ENCODE data around the gene DOK3. TPM values are rescaled to one million over a fixed set of nuclear protein-coding genes. Genes with fewer than 3 reads are reported as not detected.

Gene DOK3
- total RNA-seq, 1 experiment from 2014 or later, result 8.0 TPM

- H3K9me2 ChIP-seq (ENCODE audit: insufficient read depth), result no peaks in the 10 kb centered on the region
- H3K36me3 ChIP-seq (ENCODE audit: control insufficient read depth in 1 of 2, insufficient read depth in 2 of 2, low read length in 2 of 2), result peaks cover 12 to 31% of the 10 kb centered on the region in 2 experiments; a peak in 3 of 4 replicates
- H3K79me2 ChIP-seq (ENCODE audit: insufficient read depth, low read length), result no peaks in the 10 kb centered on the region
- H3K9ac ChIP-seq (ENCODE audit: low read length), result no peak overlapping the region
- BruUV-seq (replicated peaks), result no TSS peak
- ChIA-PET POLR2A (no interaction called here), CTCF (no interaction called here), RAD21 (ENCODE audit: low non-redundant PET in 1 of 2, low total read pairs in 2 of 2, uncharacterized antibody in 2 of 2, unreplicated experiment in 2 of 2) (no interaction called here)
- ATAC-seq (no peak), DNase-seq (ENCODE audit: low read depth, low spot score) (no peak)
- H3K4me2 ChIP-seq (ENCODE audit: low read length), result no peak overlapping the region
- no peak overlapping the region for H3K27ac ChIP-seq (ENCODE audit: low read depth, low read length)
- intact Hi-C loops (cut with micrococcal nuclease), result no loop called here
- no peaks in the 10 kb centered on the region for H3K27me3 ChIP-seq (ENCODE audit: insufficient read depth, low read length)
- H3K4me3 ChIP-seq (replicated peaks in 1 of 2; ENCODE audit: low read depth in 1 of 2, low read length in 2 of 2), result no peak overlapping the region
- H3K9me3 ChIP-seq (ENCODE audit: control insufficient read depth in 1 of 2, insufficient read depth in 1 of 2, low read depth in 1 of 2, low read length in 2 of 2), result no peaks in the 10 kb centered on the region
- TF ChIP-seq FOSL1 (IDR thresholded peaks at IDR 0.05; ENCODE audit: low read depth), result no peak
- H3K4me1 ChIP-seq (ENCODE audit: control insufficient read depth in 1 of 2, insufficient read depth in 2 of 2, low read length in 2 of 2), result no peaks in the 10 kb centered on the region
- H4K20me1 ChIP-seq (ENCODE audit: insufficient read depth), result no peaks in the 10 kb centered on the region
- H2AFZ ChIP-seq (ENCODE audit: low read depth, low read length, poor library complexity, severe bottlenecking), result no peak overlapping the region
Measured at GRCh38 chr5:177528631-177529030, 19.0 kb upstream of the DOK3 start.

- BruUV-seq (replicated peaks), result no TSS peak
- POLR2A ChIA-PET, result no interaction called here
Measured at GRCh38 chr5:177527595-177527994, 18.0 kb upstream of the DOK3 start.

More at GRCh38 chr5:177527595-177527994, 18.0 kb upstream of the DOK3 start:
- ATAC-seq (no peak), DNase-seq (ENCODE audit: low read depth, low spot score) (no peak)
- RAD21 ChIA-PET (ENCODE audit: low non-redundant PET in 1 of 2, low total read pairs in 2 of 2, uncharacterized antibody in 2 of 2, unreplicated experiment in 2 of 2), result no interaction called here
- Histone ChIP-seq H3K79me2 (ENCODE audit: insufficient read depth, low read length) (no peaks in the 10 kb centered on the region), H3K9me2 (ENCODE audit: insufficient read depth) (no peaks in the 10 kb centered on the region), H2AFZ (ENCODE audit: low read depth, low read length, poor library complexity, severe bottlenecking) (no peak overlapping the region), H3K4me1 (ENCODE audit: control insufficient read depth in 1 of 2, insufficient read depth in 2 of 2, low read length in 2 of 2) (no peaks in the 10 kb centered on the region), H3K36me3 (ENCODE audit: control insufficient read depth in 1 of 2, insufficient read depth in 2 of 2, low read length in 2 of 2) (peaks cover 15 to 28% of the 10 kb centered on the region in 2 experiments; a peak in 3 of 4 replicates), H3K4me3 (replicated peaks in 1 of 2; ENCODE audit: low read depth in 1 of 2, low read length in 2 of 2) (no peak overlapping the region), H3K9ac (ENCODE audit: low read length) (no peak overlapping the region), H4K20me1 (ENCODE audit: insufficient read depth) (no peaks in the 10 kb centered on the region), H3K9me3 (ENCODE audit: control insufficient read depth in 1 of 2, insufficient read depth in 1 of 2, low read depth in 1 of 2, low read length in 2 of 2) (no peaks in the 10 kb centered on the region), H3K27ac (ENCODE audit: low read depth, low read length) (no peak overlapping the region), H3K27me3 (ENCODE audit: insufficient read depth, low read length) (no peaks in the 10 kb centered on the region), H3K4me2 (ENCODE audit: low read length) (no peak overlapping the region)
- CTCF ChIA-PET, result no interaction called here
- intact Hi-C loops (cut with micrococcal nuclease), result no loop called here
- no peak for TF ChIP-seq EZH2 (IDR thresholded peaks at IDR 0.05)
- no peak for TF ChIP-seq EZH2phosphoT487 (IDR thresholded peaks at IDR 0.05; ENCODE audit: borderline replicate concordance)
- no peak for TF ChIP-seq MAX (IDR thresholded peaks at IDR 0.05)
- no peak for TF ChIP-seq YY1 (IDR thresholded peaks at IDR 0.05; ENCODE audit: extremely low read depth, insufficient replicate concordance, low read depth, low read length)
- no peak for TF ChIP-seq SP1 (IDR thresholded peaks at IDR 0.05; ENCODE audit: low read depth)
- no peak for TF ChIP-seq ZBTB33 (IDR thresholded peaks at IDR 0.05; ENCODE audit: extremely low read depth, insufficient replicate concordance, low read length)
- no peak for TF ChIP-seq CEBPB (IDR thresholded peaks at IDR 0.05; ENCODE audit: low read depth)
- no peak for TF ChIP-seq POLR2AphosphoS5 (IDR thresholded peaks at IDR 0.05; ENCODE audit: low read depth, low read length)
- TF ChIP-seq REST (IDR thresholded peaks at IDR 0.05; ENCODE audit: low read depth), result no peak
- no peak for TF ChIP-seq ZFX (IDR thresholded peaks at IDR 0.05)
